RWPE2 (cell line): ENCODE measurements around the gene MARVELD2.
"Not testable (repeated sequence)": the region's sequence is repeated elsewhere in the genome, so short reads cannot be mapped to it uniquely, and the experiment has no call there.

ENCODE experiments used
- ATAC-seq: fragments of 200-7000 bp; cut with Tn5 transposase; 3 replicates; pipeline ENCODE4 v1.9.1; 2021; ENCODE audit warnings: low read depth
- DNase-seq: peaks from one replicate; pipeline ENCODE4 v3.0.0-alpha.2; 2020; ENCODE audit warnings: low spot score
- H3K27ac ChIP-seq: fragments of 450-650 bp; 2 replicates; pipeline ENCODE4 v1.5.1; 2017; ENCODE audit warnings: mild to moderate bottlenecking; ENCODE audit not compliant: poor library complexity, severe bottlenecking
- H3K27me3 ChIP-seq: fragments of 250-450 bp; sonication (Bioruptor Pico); 2 replicates; pipeline ENCODE4 v1.5.1; 2021; ENCODE audit warnings: mild to moderate bottlenecking, moderate library complexity; ENCODE audit not compliant: insufficient read depth, poor library complexity, severe bottlenecking
- H3K36me3 ChIP-seq: fragments of 250-450 bp; sonication (Bioruptor Pico); 2 replicates; pipeline ENCODE4 v1.5.1; 2020; ENCODE audit warnings: low read depth, mild to moderate bottlenecking, moderate library complexity
- H3K4me1 ChIP-seq: fragments of 250-450 bp; sonication (Bioruptor Pico); 2 replicates; pipeline ENCODE4 v1.5.1; 2021; ENCODE audit warnings: mild to moderate bottlenecking, moderate library complexity; ENCODE audit not compliant: insufficient read depth, poor library complexity, severe bottlenecking
- H3K4me3 ChIP-seq: fragments of 250-450 bp; sonication (Bioruptor Pico); 2 replicates; pipeline ENCODE4 v1.5.1; 2021; ENCODE audit warnings: mild to moderate bottlenecking, moderate library complexity; ENCODE audit not compliant: severe bottlenecking
- H3K9me3 ChIP-seq: fragments of 250-450 bp; sonication (Bioruptor Pico); 2 replicates; pipeline ENCODE4 v1.5.1; 2021; ENCODE audit warnings: mild to moderate bottlenecking, moderate library complexity; ENCODE audit not compliant: severe bottlenecking
- CTCF ChIP-seq: fragments of 450-650 bp; IDR thresholded peaks from one replicate; pipeline ENCODE4 v1.5.1; 2017; ENCODE audit warnings: mild to moderate bottlenecking, moderate library complexity; ENCODE audit not compliant: poor library complexity, severe bottlenecking

Gene MARVELD2

GRCh38 chr5:69451941-69452647, 37.2 kb downstream of the MARVELD2 start:
- Histone ChIP-seq H3K36me3 (no peaks in the 10 kb centered on the region), H3K4me1 (peaks cover 11% of the 10 kb centered on the region), H3K27me3 (no peaks in the 10 kb centered on the region), H3K4me3 (no peak overlapping the region), H3K9me3 (no peaks in the 10 kb centered on the region), H3K27ac (no peak overlapping the region)
- no peak for TF ChIP-seq CTCF
- DNase-seq = no peak
- ATAC-seq = no peak

- H3K4me1 ChIP-seq = peaks cover 11% of the 10 kb centered on the region
- H3K4me3 ChIP-seq, DNase-seq, H3K27me3 ChIP-seq, H3K36me3 ChIP-seq, ATAC-seq, H3K27ac ChIP-seq, H3K9me3 ChIP-seq: not testable (repeated sequence)
Measured at GRCh38 chr5:69453487-69453886, 38.6 kb downstream of the MARVELD2 start.

- Histone ChIP-seq H3K4me3 (no peak overlapping the region), H3K36me3 (no peaks in the 10 kb centered on the region), H3K4me1 (peaks cover 9% of the 10 kb centered on the region), H3K27ac (no peak overlapping the region), H3K9me3 (peaks cover 1% of the 10 kb centered on the region), H3K27me3 (no peaks in the 10 kb centered on the region)
- DNase-seq (no peak), ATAC-seq (no peak)
- no peak for TF ChIP-seq CTCF
Measured at GRCh38 chr5:69454460-69455249, 39.7 kb downstream of the MARVELD2 start.

- H3K9me3 ChIP-seq, H3K27me3 ChIP-seq, H3K36me3 ChIP-seq, H3K27ac ChIP-seq, ATAC-seq, DNase-seq, H3K4me1 ChIP-seq, H3K4me3 ChIP-seq: not testable (repeated sequence)
Measured at GRCh38 chr5:69455428-69455988, 40.6 kb downstream of the MARVELD2 start.

GRCh38 chr5:69462170-69462569, 47.3 kb downstream of the MARVELD2 start:
- no peak overlapping the region for H3K4me3 ChIP-seq
- H3K27ac ChIP-seq = no peak overlapping the region
- H3K9me3 ChIP-seq = peaks cover 2% of the 10 kb centered on the region
- no peaks in the 10 kb centered on the region for H3K36me3 ChIP-seq
- ATAC-seq (no peak), DNase-seq (no peak)
- H3K27me3 ChIP-seq = no peaks in the 10 kb centered on the region
- TF ChIP-seq CTCF = no peak
- H3K4me1 ChIP-seq = no peaks in the 10 kb centered on the region

- not testable (repeated sequence) for H3K4me1 ChIP-seq, H3K27me3 ChIP-seq, H3K36me3 ChIP-seq, H3K4me3 ChIP-seq, ATAC-seq, H3K27ac ChIP-seq, DNase-seq, H3K9me3 ChIP-seq
Measured at GRCh38 chr5:69466375-69466774, 51.5 kb downstream of the MARVELD2 start.
